ENCODE data around the gene TOMM40L.

Gene TOMM40L

GRCh38 chr1:161201836-161202712 is 23.8 kb upstream of the TOMM40L start, which contains the start of gene NDUFS2:
Gene NDUFS2, plus strand, starts transcription at chr1:161202367. Its CDS starts 19 bp downstream, at chr1:161202386.
- H3K9me3 ChIP-seq (ENCODE audit: insufficient read depth, low read length): no peaks in the 10 kb centered on the region
- no peaks in the 10 kb centered on the region for H3K27me3 ChIP-seq (ENCODE audit: insufficient read depth, insufficient read length)
- TF ChIP-seq ZNF274 (IDR thresholded peaks at IDR 0.05; ENCODE audit: low read depth, low read length): no peak
- peak; percentile 100 for TF ChIP-seq YY1 (IDR thresholded peaks at IDR 0.05; ENCODE audit: insufficient read depth, insufficient read length)
- peak within 1 kb of the TSS; percentile 96 for H3K9ac ChIP-seq (ENCODE audit: insufficient read length, low read depth)
- DNase-seq (ENCODE audit: low read depth, low spot score): peak; percentile 100
- H3K4me3 ChIP-seq (ENCODE audit: insufficient read length, low read depth): peak within 1 kb of the TSS; percentile 83
- peaks cover 39% of the 10 kb centered on the region for H3K36me3 ChIP-seq (ENCODE audit: insufficient read depth, insufficient read length, low read length)
- peaks cover 36% of the 10 kb centered on the region for H3K4me1 ChIP-seq (ENCODE audit: insufficient read depth, insufficient read length)

- TF ChIP-seq YY1 (IDR thresholded peaks at IDR 0.05; ENCODE audit: insufficient read depth, insufficient read length) (no peak), ZNF274 (IDR thresholded peaks at IDR 0.05; ENCODE audit: low read depth, low read length) (no peak), SUZ12 (IDR thresholded peaks at IDR 0.05; ENCODE audit: extremely low read depth, insufficient read depth, insufficient read length) (no peak)
- Histone ChIP-seq H3K4me1 (ENCODE audit: insufficient read depth, insufficient read length) (peaks cover 8% of the 10 kb centered on the region), H3K36me3 (ENCODE audit: insufficient read depth, insufficient read length, low read length) (peaks cover 79% of the 10 kb centered on the region), H3K27me3 (ENCODE audit: insufficient read depth, insufficient read length) (no peaks in the 10 kb centered on the region), H3K9ac (ENCODE audit: insufficient read length, low read depth) (no peak overlapping the region), H3K9me3 (ENCODE audit: insufficient read depth, low read length) (no peaks in the 10 kb centered on the region), H3K4me3 (ENCODE audit: insufficient read length, low read depth) (no peak overlapping the region)
- DNase-seq (ENCODE audit: low read depth, low spot score): no peak
These were observed 19.3 kb upstream of the TOMM40L start for GRCh38 chr1:161206411-161207140.

- H3K27me3 ChIP-seq (ENCODE audit: insufficient read depth, insufficient read length): no peaks in the 10 kb centered on the region
- no peak for DNase-seq (ENCODE audit: low read depth, low spot score)
- H3K9ac ChIP-seq (ENCODE audit: insufficient read length, low read depth): no peak overlapping the region
- no peak overlapping the region for H3K4me3 ChIP-seq (ENCODE audit: insufficient read length, low read depth)
- peaks cover 85% of the 10 kb centered on the region for H3K36me3 ChIP-seq (ENCODE audit: insufficient read depth, insufficient read length, low read length)
- TF ChIP-seq ZNF274 (IDR thresholded peaks at IDR 0.05; ENCODE audit: low read depth, low read length) (no peak), YY1 (IDR thresholded peaks at IDR 0.05; ENCODE audit: insufficient read depth, insufficient read length) (no peak), SUZ12 (IDR thresholded peaks at IDR 0.05; ENCODE audit: extremely low read depth, insufficient read depth, insufficient read length) (no peak)
- peaks cover 4% of the 10 kb centered on the region for H3K4me1 ChIP-seq (ENCODE audit: insufficient read depth, insufficient read length)
- no peaks in the 10 kb centered on the region for H3K9me3 ChIP-seq (ENCODE audit: insufficient read depth, low read length)
These were observed 18.7 kb upstream of the TOMM40L start for GRCh38 chr1:161207173-161207572.

GRCh38 chr1:161209790-161210409 is 16.0 kb upstream of the TOMM40L start:
- no peak overlapping the region for H3K4me3 ChIP-seq (ENCODE audit: insufficient read length, low read depth)
- no peaks in the 10 kb centered on the region for H3K27me3 ChIP-seq (ENCODE audit: insufficient read depth, insufficient read length)
- peaks cover 93% of the 10 kb centered on the region for H3K36me3 ChIP-seq (ENCODE audit: insufficient read depth, insufficient read length, low read length)
- peak; percentile 87 for DNase-seq (ENCODE audit: low read depth, low spot score)
- H3K9ac ChIP-seq (ENCODE audit: insufficient read length, low read depth): no peak overlapping the region
- H3K9me3 ChIP-seq (ENCODE audit: insufficient read depth, low read length): no peaks in the 10 kb centered on the region
- no peak for TF ChIP-seq YY1 (IDR thresholded peaks at IDR 0.05; ENCODE audit: insufficient read depth, insufficient read length)
- no peak for TF ChIP-seq ZNF274 (IDR thresholded peaks at IDR 0.05; ENCODE audit: low read depth, low read length)
- no peak for TF ChIP-seq SUZ12 (IDR thresholded peaks at IDR 0.05; ENCODE audit: extremely low read depth, insufficient read depth, insufficient read length)
- H3K4me1 ChIP-seq (ENCODE audit: insufficient read depth, insufficient read length): peaks cover 2% of the 10 kb centered on the region

GRCh38 chr1:161214369-161214768 is 11.5 kb upstream of the TOMM40L start:
- TF ChIP-seq SUZ12 (IDR thresholded peaks at IDR 0.05; ENCODE audit: extremely low read depth, insufficient read depth, insufficient read length): no peak
- TF ChIP-seq YY1 (IDR thresholded peaks at IDR 0.05; ENCODE audit: insufficient read depth, insufficient read length): no peak
- TF ChIP-seq ZNF274 (IDR thresholded peaks at IDR 0.05; ENCODE audit: low read depth, low read length): no peak
- no peak overlapping the region for H3K4me3 ChIP-seq (ENCODE audit: insufficient read length, low read depth)
- peaks cover 63% of the 10 kb centered on the region for H3K36me3 ChIP-seq (ENCODE audit: insufficient read depth, insufficient read length, low read length)
- H3K4me1 ChIP-seq (ENCODE audit: insufficient read depth, insufficient read length): peaks cover 16% of the 10 kb centered on the region
- H3K9ac ChIP-seq (ENCODE audit: insufficient read length, low read depth): no peak overlapping the region
- no peaks in the 10 kb centered on the region for H3K9me3 ChIP-seq (ENCODE audit: insufficient read depth, low read length)
- no peaks in the 10 kb centered on the region for H3K27me3 ChIP-seq (ENCODE audit: insufficient read depth, insufficient read length)
- no peak for DNase-seq (ENCODE audit: low read depth, low spot score)

- no peaks in the 10 kb centered on the region for H3K9me3 ChIP-seq (ENCODE audit: insufficient read depth, low read length)
- no peak within 1 kb of the TSS for H3K9ac ChIP-seq (ENCODE audit: insufficient read length, low read depth)
- DNase-seq (ENCODE audit: low read depth, low spot score): no peak
- peaks cover 56% of the 10 kb centered on the region for H3K36me3 ChIP-seq (ENCODE audit: insufficient read depth, insufficient read length, low read length)
- H3K4me3 ChIP-seq (ENCODE audit: insufficient read length, low read depth): no peak within 1 kb of the TSS
- no peaks in the 10 kb centered on the region for H3K27me3 ChIP-seq (ENCODE audit: insufficient read depth, insufficient read length)
- TF ChIP-seq ZNF274 (IDR thresholded peaks at IDR 0.05; ENCODE audit: low read depth, low read length): no peak
- TF ChIP-seq SUZ12 (IDR thresholded peaks at IDR 0.05; ENCODE audit: extremely low read depth, insufficient read depth, insufficient read length): no peak
- no peak for TF ChIP-seq YY1 (IDR thresholded peaks at IDR 0.05; ENCODE audit: insufficient read depth, insufficient read length)
- peaks cover 14% of the 10 kb centered on the region for H3K4me1 ChIP-seq (ENCODE audit: insufficient read depth, insufficient read length)
These were observed 10.8 kb upstream of the TOMM40L start, which contains the start of gene FCER1G for GRCh38 chr1:161215076-161215475. Gene FCER1G, plus strand, starts transcription at chr1:161215295. Its CDS starts 27 bp downstream, at chr1:161215322.
